ENCODE results near the gene NRP1. TPM values are rescaled to one million over a fixed set of nuclear protein-coding genes. Genes with fewer than 3 reads are reported as not detected.

The NRP1 gene
- polyA plus RNA-seq, 2 of the 4 experiments (the other 2 are of a cell fraction): 121 to 259 TPM

GRCh38 chr10:33371234-33371633 lies 36.8 kb upstream of the NRP1 start (continued):
- TF ChIP-seq BHLHE40 (IDR thresholded peaks at IDR 0.05; ENCODE audit: low read depth, low read length) (no peak), RNF2 (IDR thresholded peaks at IDR 0.05; ENCODE audit: borderline replicate concordance, low read depth) (no peak), CBX8 (IDR thresholded peaks at IDR 0.05) (no peak), PBX3 (IDR thresholded peaks at IDR 0.05) (no peak), HOXA7 (CRISPR knock-in tag; IDR thresholded peaks at IDR 0.05) (no peak), RARB (CRISPR knock-in tag; IDR thresholded peaks at IDR 0.05) (no peak), CEBPB (IDR thresholded peaks at IDR 0.05) (no peak), EP300 (IDR thresholded peaks at IDR 0.05) (no peak), GATA3 (IDR thresholded peaks at IDR 0.05; ENCODE audit: borderline replicate concordance) (no peak)
- TF ChIP-seq, protein P1, sequence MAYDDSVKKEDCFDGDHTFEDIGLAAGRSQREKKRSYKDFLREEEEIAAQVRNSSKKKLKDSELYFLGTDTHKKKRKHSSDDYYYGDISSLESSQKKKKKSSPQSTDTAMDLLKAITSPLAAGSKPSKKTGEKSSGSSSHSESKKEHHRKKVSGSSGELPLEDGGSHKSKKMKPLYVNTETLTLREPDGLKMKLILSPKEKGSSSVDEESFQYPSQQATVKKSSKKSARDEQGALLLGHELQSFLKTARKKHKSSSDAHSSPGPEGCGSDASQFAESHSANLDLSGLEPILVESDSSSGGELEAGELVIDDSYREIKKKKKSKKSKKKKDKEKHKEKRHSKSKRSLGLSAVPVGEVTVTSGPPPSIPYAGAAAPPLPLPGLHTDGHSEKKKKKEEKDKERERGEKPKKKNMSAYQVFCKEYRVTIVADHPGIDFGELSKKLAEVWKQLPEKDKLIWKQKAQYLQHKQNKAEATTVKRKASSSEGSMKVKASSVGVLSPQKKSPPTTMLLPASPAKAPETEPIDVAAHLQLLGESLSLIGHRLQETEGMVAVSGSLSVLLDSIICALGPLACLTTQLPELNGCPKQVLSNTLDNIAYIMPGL (CRISPR knock-in tag; IDR thresholded peaks at IDR 0.05; ENCODE audit: borderline replicate concordance): no peak

- DNase-seq (ENCODE audit: low read depth in 1 of 2, low spot score in 1 of 2) (no peak), FAIRE-seq (no peak), ATAC-seq (no peak)
- 0 out of 6 replicates have a peak overlapping the region, but pooled peaks of 1 of the 2 experiments have one; percentile 2 for H3K27ac ChIP-seq
- WGBS (ENCODE audit: missing lambda C conversion rate): 90% methylated on average over 2 of the region's 2 CpGs
- CTCF ChIA-PET: interaction anchor here (0.5 to 2.1 kb wide), 3 partner anchors 12 to 1757 kb away, joined by 3 to 9 read pairs (median 4); no protein-coding TSS in a partner anchor
- peaks cover 6% of the 10 kb centered on the region; the same call in 2 of the 3 replicates for H3K4me1 ChIP-seq
- POLR2A ChIA-PET: no interaction called here
- H3K9me3 ChIP-seq: peaks cover 21% of the 10 kb centered on the region
- TF ChIP-seq TP53 (CRISPR knock-in tag; IDR thresholded peaks at IDR 0.05) (no peak), CEBPB (IDR thresholded peaks at IDR 0.05) (no peak), MYC (IDR thresholded peaks at IDR 0.05; ENCODE audit: borderline replicate concordance, low read length) (no peak), HOXB5 (CRISPR knock-in tag; IDR thresholded peaks at IDR 0.05) (no peak), CBX2 (IDR thresholded peaks at IDR 0.05; ENCODE audit: borderline replicate concordance, low read depth) (no peak), BCL3 (IDR thresholded peaks at IDR 0.05) (no peak), ZSCAN20 (CRISPR knock-in tag; IDR thresholded peaks at IDR 0.05) (no peak), FOXS1 (CRISPR knock-in tag; IDR thresholded peaks at IDR 0.05) (no peak), JUN (IDR thresholded peaks at IDR 0.05) (no peak), EHMT2 (IDR thresholded peaks at IDR 0.05; ENCODE audit: low read depth) (no peak)
- H3K4me2 ChIP-seq: no peak overlapping the region
- no peak overlapping the region for H3K4me3 ChIP-seq
Observed at GRCh38 chr10:33370434-33370930, 36.0 kb upstream of the NRP1 start.

DNA sequence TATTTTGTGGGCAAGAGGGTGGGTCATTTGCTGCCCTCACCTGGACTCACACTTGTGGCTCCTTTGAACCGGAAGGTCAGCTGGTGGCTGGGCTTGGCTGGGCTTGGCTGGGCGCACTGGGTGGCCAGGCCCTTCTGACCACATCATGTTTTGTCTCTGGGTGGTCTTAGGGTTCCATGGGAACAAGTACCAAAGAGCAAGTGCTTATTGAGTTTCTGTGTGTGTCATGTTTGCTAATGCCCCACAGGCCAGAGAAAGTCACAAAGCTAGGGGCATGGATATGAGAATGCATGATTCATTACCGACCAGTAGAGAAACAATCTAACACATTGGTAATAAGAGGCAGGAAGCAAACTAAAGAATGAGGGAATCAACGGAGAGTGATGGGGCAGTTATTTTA lies 33.6 kb upstream of the NRP1 start:
- ChIA-PET CTCF (interaction anchor here (0.6 kb wide), 1 partner anchor 17 kb away, joined by 3 read pairs; no protein-coding TSS in a partner anchor), POLR2A (no interaction called here)
- TF ChIP-seq CBX8 (IDR thresholded peaks at IDR 0.05) (no peak), HOXB5 (CRISPR knock-in tag; IDR thresholded peaks at IDR 0.05) (no peak), KDM5A (IDR thresholded peaks at IDR 0.05) (no peak), KDM1A (IDR thresholded peaks at IDR 0.05; ENCODE audit: low read depth) (no peak)
- no peak for FAIRE-seq
- no peak for DNase-seq (ENCODE audit: low read depth in 1 of 2, low spot score in 1 of 2)
- H3K9me3 ChIP-seq: peaks cover 26% of the 10 kb centered on the region
- H3K4me3 ChIP-seq: no peak overlapping the region
- H3K27ac ChIP-seq: peak overlapping the region in 1 of 2 experiments; percentile 50; a peak in 4 of 6 replicates
- ATAC-seq: no peak
- H3K4me2 ChIP-seq: no peak overlapping the region
- 78% methylated on average over 4 of the region's 4 CpGs for WGBS (ENCODE audit: missing lambda C conversion rate)
- peaks cover 14% of the 10 kb centered on the region; the same call in 2 of the 3 replicates for H3K4me1 ChIP-seq
